NCI-H82 treated with DMSO at 0.1 percent for 48 hours (cell line): Measurements from ENCODE around the gene ZNF692.
"Not testable (repeated sequence)": the region's sequence is repeated elsewhere in the genome, so short reads cannot be mapped to it uniquely, and the experiment has no call there.

Source experiments
- DNase-seq: peaks from one replicate; lab custom pipeline; 2025; ENCODE audit not compliant: unreplicated experiment; lab: John Stamatoyannopoulos, UW

Gene ZNF692

DNA sequence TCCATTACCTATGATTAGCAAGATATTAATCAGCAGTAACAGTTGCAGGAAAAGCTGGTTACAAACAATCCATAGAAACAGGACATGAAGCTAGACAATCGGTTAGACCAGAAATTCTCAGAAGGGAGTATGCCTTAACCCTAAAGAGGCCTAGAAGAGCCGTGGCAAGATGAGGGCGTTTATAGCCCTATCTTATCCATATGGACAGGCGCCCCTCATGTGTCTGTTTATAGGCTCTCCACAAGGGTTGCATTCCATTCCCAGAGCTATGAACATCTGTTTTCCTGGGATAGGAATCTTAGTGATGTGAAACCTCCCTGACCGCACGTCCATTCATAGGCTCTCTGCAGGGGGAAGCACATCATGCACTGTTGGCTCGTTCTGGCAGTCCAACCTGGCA is 23.5 kb upstream of the ZNF692 start:
- DNase-seq = not testable (repeated sequence)

DNA sequence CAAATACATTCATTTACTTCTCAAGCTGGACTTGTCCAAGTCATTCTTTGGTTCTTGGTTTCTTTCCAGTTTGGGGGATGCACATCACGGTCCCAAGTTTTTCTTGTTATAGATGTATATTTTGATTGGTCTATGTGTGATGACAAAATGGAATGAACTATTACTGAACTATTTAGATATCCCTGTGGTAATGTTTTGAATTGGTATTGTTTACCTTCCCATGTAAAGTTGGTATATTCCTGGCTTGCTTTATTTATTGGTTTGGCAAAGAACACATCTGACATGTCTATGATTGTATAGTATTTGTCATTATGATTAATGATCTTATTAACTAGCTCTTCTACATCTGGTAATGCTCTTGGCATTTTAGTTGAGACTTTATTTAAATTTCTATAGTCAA is 22.4 kb upstream of the ZNF692 start:
- no peak for DNase-seq

DNA sequence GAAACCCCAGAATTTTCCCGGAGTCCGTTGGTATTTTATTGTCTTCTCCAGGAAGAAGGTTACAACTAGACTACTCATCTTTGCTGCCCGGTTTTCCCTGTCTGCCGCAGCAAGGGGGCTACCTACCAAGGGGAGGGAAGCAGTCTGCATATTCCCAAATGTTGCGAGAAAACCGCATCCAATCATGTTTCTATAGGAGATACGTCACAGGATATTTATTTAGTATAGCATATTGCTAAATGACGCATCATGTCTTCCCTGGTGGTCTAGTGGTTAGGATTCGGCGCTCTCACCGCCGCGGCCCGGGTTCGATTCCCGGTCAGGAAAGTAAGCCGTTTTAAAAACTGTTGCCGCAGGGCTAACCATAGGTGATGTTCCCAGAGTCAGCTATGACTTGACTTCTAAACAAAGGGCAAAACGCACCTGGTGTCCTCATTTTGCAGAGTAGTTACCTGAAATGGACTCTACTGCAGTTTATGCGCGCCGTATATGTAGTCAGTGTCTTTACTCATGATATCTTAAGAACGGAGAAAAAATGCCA is 15.2 kb upstream of the ZNF692 start:
- peak; percentile 91 for DNase-seq

DNA sequence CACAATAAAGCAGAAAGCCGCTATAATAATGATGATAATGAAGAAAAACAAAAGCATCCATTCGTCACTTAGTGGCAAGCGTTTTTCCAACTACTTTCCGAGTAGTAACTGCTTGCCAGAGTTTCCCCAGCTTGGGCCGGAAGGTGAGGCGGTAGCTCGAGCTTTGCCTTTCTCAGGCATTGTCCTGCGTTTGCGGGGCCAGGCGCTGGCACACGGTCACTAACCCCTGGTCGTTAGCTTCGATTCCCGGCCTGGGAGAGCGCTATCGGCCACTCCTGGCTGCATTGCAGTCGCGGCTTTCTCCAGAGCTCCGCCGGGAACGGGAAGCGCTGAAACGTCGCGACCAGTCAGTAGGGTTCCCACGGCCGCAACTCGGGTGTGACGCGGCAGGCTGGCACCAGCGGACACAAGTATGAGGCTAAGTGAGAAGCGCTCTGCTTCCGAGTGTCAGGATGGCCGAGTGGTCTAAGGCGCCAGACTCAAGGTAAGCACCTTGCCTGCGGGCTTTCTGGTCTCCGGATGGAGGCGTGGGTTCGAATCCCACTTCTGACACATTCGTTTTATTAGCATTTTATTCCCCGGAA is 14.6 kb upstream of the ZNF692 start:
- DNase-seq = peak; percentile 91

DNA sequence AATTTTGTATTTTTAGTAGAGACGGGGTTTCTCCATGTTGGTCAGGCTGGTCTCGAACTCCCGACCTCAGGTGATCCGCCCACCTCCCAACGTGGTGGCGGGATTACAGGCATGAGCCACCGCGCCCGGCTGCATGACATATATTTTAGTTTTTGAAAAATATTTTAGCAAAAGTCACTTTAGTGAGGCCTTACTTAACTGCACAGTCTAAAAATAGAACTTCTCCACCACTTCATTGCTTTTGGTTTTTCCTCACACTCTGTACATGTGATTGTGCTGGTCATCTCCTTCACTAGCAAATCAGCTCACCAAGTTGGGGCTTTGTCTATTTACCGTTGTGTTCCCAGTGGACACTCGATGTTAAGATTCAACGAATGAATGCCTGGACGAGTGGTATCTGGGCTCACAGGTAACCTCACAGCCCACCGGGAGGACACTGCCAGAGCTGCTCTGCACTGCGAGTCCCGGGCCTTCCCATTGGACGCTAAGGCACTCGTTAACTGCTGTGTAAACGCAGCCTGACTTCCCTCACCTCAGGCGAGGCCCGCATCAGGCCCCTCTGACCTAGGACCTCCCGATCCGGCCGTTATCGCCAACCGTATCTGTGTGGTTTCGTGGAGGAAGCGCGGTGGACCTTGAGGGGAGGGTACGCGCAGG is 14.0 kb upstream of the ZNF692 start:
- peak; percentile 73 for DNase-seq

DNA sequence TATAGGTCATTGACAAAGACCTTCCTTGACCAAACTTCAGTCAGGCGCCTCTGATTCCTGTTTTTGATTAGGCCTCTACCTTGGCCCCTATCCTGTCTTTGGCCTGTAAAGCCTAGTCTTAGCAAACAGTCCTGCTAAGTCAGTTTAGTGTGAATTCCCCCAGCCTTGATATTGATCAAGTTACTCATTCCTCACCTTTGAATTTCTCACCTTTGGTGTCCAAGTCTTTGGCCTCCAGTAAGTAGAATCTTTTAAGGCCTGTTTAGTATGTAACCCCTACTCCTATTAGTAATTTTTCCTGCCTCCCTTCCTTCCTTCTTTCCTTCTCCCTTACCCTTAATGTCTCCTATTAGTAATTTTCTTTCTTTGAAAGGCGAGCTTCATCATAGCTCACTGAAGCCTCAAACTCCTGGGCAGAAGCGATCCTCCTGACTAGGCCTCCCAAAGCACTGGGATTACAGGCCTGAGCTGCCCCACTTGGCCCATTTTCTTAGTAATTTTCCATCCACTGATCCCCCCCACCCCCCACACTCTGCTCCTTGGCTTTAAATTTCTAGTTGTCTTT is 13.0 kb upstream of the ZNF692 start:
- no peak for DNase-seq

DNA sequence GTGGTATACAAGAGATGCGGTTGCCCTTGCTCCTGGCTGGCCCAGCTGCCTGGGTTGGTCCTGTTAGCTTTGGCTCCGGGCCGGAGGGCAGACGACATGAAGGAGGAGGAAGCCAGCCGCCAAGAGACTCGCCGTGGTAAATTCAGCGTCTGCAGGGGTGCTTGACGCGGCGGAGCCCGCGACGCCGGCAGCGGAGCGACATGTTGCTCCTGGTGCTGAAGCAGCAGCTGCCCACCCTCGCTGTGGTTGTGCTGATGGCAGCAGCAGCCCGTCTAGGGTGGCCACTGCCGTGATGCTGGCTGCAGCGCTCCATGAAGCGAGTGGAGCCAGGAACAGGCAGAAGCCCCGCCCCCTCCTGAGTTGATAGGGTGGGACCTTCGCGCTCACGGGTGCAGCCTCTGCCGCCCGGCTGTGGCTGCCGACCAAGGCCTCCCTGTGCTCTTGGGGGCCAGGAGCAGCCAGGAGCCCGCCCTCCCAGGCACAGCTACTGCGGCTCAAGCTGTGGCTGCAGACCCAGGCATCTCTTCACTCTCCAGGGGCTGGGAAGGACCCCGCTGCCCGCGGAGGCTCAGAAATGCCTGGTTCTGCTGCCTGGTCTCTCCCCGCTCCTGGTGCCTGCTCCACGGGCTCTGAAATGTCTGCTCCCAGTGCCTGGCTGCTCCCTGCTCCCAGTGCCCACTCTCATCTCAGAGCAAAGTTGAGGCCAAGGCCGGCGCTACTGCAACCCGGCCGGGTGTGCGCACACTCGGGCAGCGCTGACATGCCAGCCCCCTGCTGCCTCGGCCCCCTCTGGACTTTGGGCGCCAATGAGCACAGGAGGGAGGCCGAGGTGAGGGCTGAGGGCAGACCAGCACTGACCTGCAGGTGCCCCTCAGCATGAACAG is 4.4 kb upstream of the ZNF692 start:
- DNase-seq = peak; percentile 74

DNA sequence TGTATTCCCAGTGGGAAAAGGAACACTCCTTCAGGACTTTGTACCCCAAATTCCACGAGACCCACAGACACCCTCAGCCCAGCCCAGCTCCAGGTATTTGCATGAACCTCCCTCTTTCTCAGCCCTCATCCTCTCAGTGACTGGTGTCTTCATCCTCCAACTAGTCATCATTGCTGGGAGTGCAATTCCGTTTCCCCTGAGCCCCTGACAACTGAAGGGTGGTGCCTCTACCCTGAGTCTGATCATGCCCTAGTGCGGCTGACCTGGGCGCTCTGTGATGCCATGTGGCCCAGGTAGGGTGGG is 3.8 kb upstream of the ZNF692 start:
- no peak for DNase-seq

DNA sequence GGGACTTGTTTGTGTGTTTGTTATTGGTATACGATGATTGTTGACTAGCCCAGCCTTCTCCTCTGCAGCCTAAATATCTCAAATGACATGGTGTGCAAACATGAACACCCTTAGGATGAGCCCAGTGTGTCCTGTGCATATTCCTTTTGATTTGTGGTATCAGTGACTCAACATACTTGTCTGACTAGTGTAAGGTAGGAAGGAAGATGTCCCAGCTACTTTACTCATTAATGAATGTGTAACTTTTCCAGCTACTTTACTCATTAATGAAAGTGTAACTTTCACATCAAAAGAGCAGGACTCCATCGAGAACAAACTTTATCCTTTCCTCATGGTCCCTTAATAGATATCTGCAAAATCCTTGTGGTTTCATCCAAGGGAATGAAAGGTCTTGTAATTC is 2.7 kb upstream of the ZNF692 start:
- DNase-seq = no peak

DNA sequence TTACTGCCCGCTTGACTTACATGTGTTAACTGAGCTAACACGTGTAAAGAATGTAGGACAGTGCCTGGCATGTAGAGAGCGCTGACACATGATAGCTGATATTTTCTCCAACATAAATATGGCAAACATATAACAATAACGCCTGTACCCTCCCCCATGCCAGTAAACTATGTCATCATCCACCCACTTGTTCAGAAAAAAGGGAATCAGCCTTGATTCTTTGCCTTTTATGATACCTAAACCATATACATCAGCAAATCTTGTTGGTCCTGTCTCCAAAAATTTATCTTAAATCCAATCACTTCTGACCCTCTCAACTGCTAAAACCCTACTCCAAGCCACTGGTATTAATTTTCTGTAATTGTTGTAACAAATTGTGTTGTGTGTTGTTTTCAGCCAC is 1.1 kb upstream of the ZNF692 start:
- DNase-seq = no peak

DNA sequence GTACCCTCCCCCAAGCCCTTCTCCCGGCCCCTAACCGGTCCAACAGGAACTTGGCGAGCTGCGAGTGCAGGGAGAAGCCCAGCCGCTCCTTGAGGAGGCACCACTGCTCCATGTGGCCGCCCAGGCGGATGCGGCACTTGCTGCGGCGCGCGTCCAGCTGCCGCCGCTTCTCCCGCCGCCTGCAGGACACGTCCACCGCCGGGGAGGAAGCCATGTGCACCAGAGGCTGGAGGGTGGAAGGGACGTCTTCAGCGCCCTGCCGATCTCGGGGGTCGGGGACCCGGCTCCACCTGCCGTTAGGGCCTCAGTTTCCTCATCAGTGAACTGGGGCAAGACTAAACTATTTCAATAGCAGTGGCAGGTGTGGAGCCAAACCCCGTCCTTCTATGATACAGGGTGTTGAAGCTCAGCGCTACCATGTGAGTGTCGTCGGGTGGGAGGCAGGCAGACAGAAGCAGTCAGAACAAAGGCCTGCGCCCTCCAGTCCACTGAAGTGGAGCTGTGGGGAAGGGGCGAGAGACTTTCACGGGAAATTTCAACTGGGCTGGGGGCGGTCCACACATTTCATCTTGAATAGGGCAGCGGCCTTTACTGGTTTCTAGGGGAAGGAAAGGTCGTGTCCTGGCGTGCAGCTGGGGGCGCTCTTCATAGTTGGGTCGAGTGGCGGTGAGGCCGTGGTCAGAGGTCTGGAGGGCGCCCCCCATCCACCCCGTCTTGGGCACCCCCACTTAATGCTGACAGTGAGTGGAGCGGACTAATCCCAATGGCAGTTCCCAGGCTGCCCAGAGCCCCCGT is 592 bp downstream of the ZNF692 start:
- peak; percentile 79 for DNase-seq

DNA sequence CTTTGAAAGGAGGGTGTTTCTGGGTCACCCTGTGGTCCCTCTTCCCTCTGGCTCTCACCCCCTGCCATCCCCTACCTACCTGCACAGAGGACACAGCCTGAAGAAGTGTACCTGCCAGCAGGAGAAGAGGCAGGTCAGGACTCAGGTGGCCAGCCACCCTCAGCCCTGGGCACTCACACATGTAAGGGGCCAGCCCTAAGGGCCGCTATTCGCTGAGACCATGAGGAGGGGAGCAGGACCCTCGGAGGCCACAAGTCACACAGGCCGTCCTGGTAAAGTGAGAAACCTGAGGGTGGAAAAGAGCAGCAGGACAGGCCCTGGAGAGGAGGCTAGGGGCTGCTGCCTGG is 1.2 kb downstream of the ZNF692 start:
- DNase-seq = no peak

DNA sequence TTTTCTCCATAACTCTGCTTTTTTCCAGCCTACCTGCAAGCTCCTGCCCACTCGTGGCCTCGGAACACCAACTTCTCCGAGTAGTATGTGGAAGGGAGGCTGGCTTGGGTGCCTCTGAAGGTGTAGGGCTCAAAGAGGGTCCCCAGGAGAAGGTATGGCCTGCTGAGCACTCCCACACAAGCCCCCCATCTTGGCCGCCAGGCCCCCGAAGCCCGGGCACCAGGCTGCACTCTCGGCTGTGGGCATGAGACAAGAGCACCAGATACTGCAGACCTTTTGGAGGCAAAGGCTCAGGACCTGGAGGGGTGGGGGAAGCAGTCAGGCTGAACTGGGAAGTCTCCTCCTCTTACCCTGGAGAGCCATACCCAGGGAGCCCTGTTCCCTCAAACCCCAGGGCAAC is 1.7 kb downstream of the ZNF692 start:
- no peak for DNase-seq

DNA sequence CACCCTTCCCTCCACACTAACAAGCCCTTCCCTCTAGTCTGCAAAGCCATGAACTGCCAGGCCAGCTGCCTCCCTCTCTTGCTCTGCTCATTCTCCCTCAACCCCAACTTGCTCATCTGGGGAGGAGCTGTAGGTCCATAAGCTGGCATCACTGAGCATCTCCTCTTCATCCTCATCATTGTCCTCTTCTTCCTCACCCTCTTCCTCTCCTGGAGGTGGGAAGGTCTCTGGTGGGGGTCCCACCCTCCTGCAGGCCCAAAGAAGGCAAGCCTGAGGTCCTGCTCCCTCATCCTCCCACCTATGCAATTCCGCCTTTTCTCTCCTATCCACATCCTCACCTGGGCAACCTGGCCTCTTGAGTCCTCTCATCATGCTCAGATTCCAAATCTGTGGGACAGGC is 2.7 kb downstream of the ZNF692 start:
- DNase-seq = no peak

DNA sequence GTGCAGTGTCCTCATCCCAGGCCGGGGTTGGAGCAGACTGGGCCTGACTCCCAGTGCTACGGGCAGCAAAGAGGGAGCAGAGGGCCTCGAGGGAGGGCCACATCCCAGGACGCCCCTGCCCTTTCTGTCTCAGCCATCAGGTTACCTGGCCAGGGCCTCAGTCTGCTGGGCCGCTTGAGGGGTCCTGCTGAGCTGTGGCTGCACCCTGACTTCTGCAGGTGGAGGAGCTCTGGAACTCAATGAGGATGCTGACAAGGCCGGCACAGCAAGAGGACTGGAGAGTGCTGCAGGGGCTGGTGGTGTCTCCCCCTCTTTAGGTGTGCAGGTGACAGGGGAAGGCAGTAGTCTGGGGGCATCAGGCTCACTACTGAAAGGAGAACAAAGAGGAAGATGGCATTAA is 3.3 kb downstream of the ZNF692 start:
- DNase-seq = no peak

DNA sequence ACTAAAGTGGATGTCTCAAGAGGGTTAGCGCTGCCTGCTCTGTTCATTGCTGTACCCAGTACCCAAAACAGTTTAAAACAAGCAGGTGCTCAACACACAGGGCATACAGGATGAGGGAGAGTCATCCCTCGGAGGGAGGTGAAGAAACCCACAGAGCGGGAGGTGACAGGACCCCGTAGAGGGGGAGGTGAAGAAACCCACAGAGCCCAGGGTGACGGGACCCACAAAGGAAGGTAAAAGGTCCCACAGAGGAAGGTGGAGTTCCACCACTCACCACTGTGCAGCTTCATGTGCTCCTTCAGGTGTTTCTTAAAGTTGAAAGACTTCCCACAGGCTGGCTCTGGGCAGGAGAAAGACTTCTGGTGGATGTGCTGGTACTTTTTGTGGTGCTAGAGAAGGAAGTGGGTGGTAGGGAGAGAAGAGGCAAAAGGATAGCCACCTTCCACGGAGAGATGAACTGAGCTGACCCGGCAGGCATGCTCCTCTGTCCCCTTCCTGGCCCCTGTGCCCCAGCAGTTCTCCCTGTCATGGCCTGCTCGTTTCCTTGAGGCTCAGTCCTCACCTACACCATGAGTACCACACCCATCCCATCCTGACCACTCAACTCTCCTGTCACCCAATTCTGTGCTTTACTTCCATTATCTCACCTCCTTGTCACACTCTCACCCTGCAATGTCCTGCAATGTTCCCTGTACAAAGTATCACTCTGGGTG is 5.1 kb downstream of the ZNF692 start:
- no peak for DNase-seq

DNA sequence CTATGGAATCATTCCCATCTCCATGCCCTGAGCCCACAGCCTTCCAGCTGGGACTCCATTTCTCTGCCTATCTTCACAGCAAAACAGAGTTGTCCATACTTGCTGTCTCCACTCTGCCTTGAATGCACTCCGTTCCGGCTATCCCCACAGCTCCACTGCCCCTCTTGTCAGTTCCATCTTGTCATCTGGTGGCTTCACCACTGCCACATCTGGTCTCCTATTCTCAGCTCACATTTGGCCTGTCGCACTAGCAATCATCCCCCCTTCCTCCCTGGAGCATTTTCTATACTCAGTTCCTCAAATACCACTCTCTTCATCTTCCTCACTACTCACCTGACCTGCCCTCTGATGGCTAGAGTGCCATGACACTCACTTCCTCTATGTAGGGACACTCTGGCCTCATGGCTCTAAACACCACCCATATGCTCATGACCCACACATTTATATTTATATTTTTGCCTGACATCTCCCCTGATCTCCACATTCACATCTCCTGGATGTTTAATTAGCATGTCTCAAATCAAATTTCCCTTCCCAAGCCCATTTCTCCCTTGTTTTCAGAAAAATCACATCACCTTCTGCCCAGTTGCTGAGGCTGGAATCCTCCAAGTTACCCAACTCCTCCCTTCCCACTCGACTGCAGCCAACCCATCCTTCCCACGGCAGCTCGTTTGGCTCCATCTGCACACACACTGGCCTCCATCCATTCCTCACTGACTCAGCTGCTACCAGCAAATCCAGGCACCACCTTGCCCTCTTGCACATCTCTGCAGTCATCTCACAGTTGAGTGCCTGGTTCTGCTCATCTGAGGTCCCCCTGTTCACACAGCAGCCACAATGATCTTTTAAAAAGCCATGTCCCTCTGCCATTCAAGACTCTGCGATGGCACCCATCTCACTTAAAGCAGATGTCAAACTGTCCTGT is 6.1 kb downstream of the ZNF692 start:
- no peak for DNase-seq

DNA sequence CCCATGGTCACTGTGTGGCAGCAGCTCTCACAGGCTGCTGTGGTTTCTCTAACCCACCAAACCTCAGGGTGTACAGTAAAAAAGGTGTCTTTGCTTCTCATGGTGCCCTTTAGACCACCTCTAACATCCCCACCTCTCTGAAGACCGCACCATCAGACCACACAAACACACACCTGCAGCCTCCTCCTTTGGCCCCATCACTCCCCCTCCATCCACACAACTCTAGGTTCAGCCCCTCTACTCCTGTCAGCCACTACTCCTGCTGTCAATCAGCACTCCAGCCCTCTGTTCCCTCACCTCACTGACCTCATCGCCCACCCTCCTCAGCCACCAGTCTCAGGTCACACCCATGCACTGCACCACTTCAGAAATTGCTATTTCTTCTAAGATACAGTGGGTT is 7.5 kb downstream of the ZNF692 start:
- no peak for DNase-seq

DNA sequence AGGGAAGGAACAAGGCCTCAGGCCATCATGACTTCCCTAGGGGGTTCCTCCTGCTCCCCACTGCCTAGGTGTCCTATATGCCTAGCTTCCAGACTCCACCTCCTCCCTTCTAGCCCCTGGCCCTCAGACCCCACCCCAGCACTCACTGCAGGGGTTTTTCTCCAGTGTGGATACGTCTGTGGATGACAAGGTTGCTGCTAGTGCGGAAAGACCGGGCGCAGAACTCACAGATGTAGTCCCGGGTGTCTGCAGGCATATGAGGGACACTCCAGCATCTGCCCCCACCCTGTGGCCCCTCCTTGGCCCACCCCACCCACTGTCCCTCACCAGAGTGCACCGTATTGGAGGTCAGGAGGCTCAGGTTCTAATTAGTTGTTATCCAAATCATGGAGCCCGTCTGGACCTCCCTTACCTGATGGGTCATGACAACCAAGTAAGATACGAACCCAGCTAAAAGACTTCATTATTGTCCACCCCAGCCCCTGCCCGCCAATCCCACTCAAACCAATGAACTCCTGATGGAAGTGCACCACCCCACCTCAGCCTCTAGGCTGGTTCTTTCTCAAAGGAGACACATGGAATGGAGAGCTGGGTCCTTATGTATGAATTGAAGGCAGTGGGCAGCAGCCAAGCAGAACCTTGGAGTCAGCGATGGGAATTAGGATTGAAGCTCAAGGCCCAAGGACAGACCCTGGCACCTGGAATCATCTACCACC is 8.2 kb downstream of the ZNF692 start:
- no peak for DNase-seq
